Right ventricle myocardium inferior (tissue), 1 donor: Measurements from ENCODE around the gene AHCYL2. TPM values are rescaled to one million over a fixed set of nuclear protein-coding genes. Genes with fewer than 3 reads are reported as not detected.

Experiments
- total RNA-seq: library from RNA; stranded (reverse); fragmentation: NEBNext Ultra II Directional; extraction: Animal tissue kit (Norgen Biotek cat#: 25700); gene quantifications from one replicate; pipeline ENCODE4 v1.2.1, GENCODE V29; 2021
- donor health status: DM: no; HTN: yes; CAD: no; lungs with severe emphysema.

AHCYL2 gene
- total RNA-seq, 1 donor from 2014 or later, result 4.0 TPM

Other genes starting within 250 kb of the AHCYL2 start
- gene TNPO3, start 169.9 kb upstream of the AHCYL2 start, total RNA-seq, result 36.0 TPM
- gene TSPAN33, start 80.3 kb upstream of the AHCYL2 start, total RNA-seq, result 14.9 TPM
- gene SMO, start 36.4 kb upstream of the AHCYL2 start, total RNA-seq, result 4.6 TPM
- gene STRIP2, start 209.4 kb downstream of the AHCYL2 start, total RNA-seq, result 22.0 TPM